Cardiac muscle cell (in vitro differentiated cells and primary cell): ENCODE results near the gene AGAP2. TPM values are rescaled to one million over a fixed set of nuclear protein-coding genes. Genes with fewer than 3 reads are reported as not detected.
"Not testable (repeated sequence)": the region's sequence is repeated elsewhere in the genome, so short reads cannot be mapped to it uniquely, and the experiment has no call there.

Experiments
- DNase-seq, 2 donors: peaks; one replicate each; pipeline versions ENCODE4 v3.0.0 to v3.0.0-alpha.2; 2010 to 2017; ENCODE audit warnings: low read depth in 1 of 2, low spot score in 1 of 2
- H3K27ac ChIP-seq: fragments of 200-600 bp; sonication (generic); 2 replicates; pipeline ENCODE4 v1.5.1; 2016
- H3K27me3 ChIP-seq: fragments of 200-600 bp; sonication (generic); 2 replicates; pipeline ENCODE4 v1.6.0; 2016; ENCODE audit warnings: control low read depth
- H3K36me3 ChIP-seq: fragments of 200-600 bp; sonication (generic); 2 replicates; pipeline ENCODE4 v1.5.1; 2016; ENCODE audit warnings: control low read depth
- H3K4me1 ChIP-seq: fragments of 200-600 bp; sonication (generic); 2 replicates; pipeline ENCODE4 v1.8.1; 2017; ENCODE audit warnings: low read depth, mild to moderate bottlenecking, mixed run types
- H3K4me3 ChIP-seq: fragments of 200-600 bp; sonication (generic); 2 replicates; pipeline ENCODE4 v1.5.1; 2016; ENCODE audit warnings: mild to moderate bottlenecking
- H3K9me3 ChIP-seq: fragments of 200-600 bp; sonication (generic); 2 replicates; pipeline ENCODE4 v1.5.1; 2017; ENCODE audit warnings: low read depth, mild to moderate bottlenecking, control low read depth
- polyA plus RNA-seq: library from polyadenylated mRNA; unstranded; fragments of >200 nt; fragmentation: Nextera tagmentation; extraction: Ambion mirVana; gene quantifications from 2 replicates; pipeline ENCODE4 v1.2.1, GENCODE V29; 2016
- total RNA-seq: library from RNA; depleted of rRNA; stranded (reverse); fragments of >200 nt; gene quantifications from 2 replicates; pipeline ENCODE4 v1.2.3, GENCODE V29; 2016
- TF ChIP-seq, protein P1 (sequence below): IDR thresholded peaks from 2 replicates; pipeline ENCODE4 v1.5.1; 2012; ENCODE audit warnings: low read depth, mild to moderate bottlenecking, low read length

AGAP2 gene
- total and polyA plus RNA-seq, 2 experiments from 2014 or later: 0.10 to 0.33 TPM

DNA sequence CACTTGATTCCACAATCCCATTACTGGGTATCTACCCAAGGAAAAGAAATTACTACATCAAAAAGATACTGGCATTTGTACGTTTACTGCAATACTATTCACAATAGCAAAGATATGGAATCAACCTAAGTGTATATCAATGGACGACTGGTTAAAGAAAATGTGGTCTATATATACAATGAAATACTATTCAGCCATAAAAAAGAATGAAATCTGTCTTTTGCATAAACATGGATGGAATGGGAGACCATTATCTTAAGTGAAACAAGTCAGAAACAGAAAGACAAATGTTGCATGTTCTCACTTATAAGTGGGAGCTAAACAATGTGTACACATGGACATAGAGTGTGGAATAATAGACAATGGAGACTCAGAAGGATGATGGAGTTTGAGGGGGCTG lies 49.6 kb downstream of the AGAP2 start:
- TF ChIP-seq, protein P1, sequence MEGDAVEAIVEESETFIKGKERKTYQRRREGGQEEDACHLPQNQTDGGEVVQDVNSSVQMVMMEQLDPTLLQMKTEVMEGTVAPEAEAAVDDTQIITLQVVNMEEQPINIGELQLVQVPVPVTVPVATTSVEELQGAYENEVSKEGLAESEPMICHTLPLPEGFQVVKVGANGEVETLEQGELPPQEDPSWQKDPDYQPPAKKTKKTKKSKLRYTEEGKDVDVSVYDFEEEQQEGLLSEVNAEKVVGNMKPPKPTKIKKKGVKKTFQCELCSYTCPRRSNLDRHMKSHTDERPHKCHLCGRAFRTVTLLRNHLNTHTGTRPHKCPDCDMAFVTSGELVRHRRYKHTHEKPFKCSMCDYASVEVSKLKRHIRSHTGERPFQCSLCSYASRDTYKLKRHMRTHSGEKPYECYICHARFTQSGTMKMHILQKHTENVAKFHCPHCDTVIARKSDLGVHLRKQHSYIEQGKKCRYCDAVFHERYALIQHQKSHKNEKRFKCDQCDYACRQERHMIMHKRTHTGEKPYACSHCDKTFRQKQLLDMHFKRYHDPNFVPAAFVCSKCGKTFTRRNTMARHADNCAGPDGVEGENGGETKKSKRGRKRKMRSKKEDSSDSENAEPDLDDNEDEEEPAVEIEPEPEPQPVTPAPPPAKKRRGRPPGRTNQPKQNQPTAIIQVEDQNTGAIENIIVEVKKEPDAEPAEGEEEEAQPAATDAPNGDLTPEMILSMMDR: no peak
- Histone ChIP-seq H3K27ac (no peak overlapping the region), H3K4me1 (no peaks in the 10 kb centered on the region), H3K27me3 (no peaks in the 10 kb centered on the region), H3K4me3 (no peak overlapping the region), H3K9me3 (no peaks in the 10 kb centered on the region), H3K36me3 (no peaks in the 10 kb centered on the region)
- no peak for DNase-seq

DNA sequence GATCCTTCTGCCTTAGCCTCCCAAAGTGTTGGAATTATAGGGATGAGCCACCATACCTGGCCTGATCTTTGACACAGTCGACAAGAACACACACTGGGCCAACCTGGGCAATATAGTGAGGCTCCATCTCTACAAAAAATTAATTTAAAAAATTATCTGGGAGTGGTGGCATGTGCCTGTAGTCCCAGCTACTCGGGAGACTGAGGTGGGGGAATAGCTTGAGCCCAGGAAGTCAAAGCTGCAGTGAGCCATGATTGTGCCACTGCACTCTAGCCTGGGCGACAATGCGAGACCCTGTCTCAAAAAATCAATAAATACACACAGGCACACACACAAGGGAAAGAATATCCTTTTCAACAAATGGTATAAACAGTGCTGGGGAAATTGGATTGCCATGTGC lies 50.7 kb downstream of the AGAP2 start:
- no peaks in the 10 kb centered on the region for H3K27me3 ChIP-seq
- no peak for DNase-seq

DNA sequence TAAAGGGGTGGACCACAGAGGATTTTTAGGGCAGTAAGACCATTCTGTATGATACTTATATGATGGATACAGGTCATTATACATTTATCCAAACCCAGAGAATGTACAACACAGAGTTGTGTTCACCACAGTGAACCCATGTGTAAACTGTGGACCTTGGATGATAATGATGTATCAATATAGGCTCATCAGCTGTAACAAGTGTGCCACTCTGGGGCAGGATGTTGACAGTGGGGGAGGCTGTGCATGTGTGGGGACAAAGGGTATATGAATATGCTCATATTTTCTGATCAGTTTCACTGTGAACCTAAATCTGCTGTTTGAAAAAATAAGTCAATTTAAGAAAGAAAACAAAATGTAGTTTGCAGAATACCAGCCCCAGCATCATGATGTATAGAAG lies 58.8 kb downstream of the AGAP2 start:
- Histone ChIP-seq H3K4me3 (no peak overlapping the region), H3K27ac (no peak overlapping the region), H3K9me3 (no peaks in the 10 kb centered on the region), H3K36me3 (no peaks in the 10 kb centered on the region), H3K27me3 (no peaks in the 10 kb centered on the region), H3K4me1 (no peaks in the 10 kb centered on the region)
- TF ChIP-seq, protein P1: no peak
- DNase-seq: no peak

More for the DNA sequence above, 50.7 kb downstream of the AGAP2 start:
- Histone ChIP-seq H3K36me3 (no peaks in the 10 kb centered on the region), H3K4me3 (no peak overlapping the region), H3K27ac (no peak overlapping the region), H3K4me1 (no peaks in the 10 kb centered on the region), H3K9me3 (no peaks in the 10 kb centered on the region)
- TF ChIP-seq, protein P1: no peak

DNA sequence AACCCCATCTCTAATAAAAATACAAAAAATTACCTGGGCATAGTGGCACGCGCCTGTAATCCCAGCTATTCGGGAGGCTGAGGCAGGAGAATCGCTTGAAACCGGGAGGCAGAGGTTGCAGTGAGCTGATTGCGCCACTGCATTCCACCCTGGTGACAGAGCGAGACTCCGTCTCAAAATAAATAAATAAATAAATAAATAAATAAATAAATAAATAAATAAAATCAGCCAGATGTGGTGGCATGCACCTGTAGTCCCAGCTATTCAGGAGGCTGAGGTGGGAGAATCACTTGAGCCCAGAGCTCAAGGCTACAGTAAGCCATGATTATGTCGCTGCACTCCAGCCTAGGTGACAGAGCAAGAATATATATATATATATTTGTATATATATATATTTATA lies 60.6 kb downstream of the AGAP2 start:
- not testable (repeated sequence) for H3K27ac ChIP-seq, H3K36me3 ChIP-seq, H3K4me3 ChIP-seq, DNase-seq, H3K9me3 ChIP-seq, H3K27me3 ChIP-seq, H3K4me1 ChIP-seq

DNA sequence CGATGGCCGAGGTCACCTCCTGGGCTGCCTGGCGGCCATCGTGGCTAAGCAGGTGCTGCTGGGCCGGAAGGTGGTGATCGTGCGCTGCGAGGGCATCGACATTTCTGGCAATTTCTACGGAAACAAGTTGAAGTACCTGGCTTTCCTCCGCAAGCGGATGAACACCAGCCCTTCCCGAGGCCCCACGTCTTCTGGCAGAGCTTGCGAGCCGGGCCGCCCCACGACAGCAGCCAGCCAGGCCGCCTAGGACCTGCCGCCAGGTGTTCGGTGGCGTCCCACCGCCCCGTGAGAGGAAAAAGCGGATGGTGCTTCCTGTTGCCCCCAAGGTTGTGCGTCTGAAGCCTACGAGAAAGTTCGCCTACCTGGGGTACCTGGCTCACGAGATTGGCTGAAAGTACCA lies 63.9 kb downstream of the AGAP2 start:
- no peaks in the 10 kb centered on the region for H3K9me3 ChIP-seq

More for the DNA sequence above, 63.9 kb downstream of the AGAP2 start:
- no peak overlapping the region for H3K4me3 ChIP-seq
- H3K36me3 ChIP-seq: no peaks in the 10 kb centered on the region
- H3K27me3 ChIP-seq: no peaks in the 10 kb centered on the region
- H3K27ac ChIP-seq: no peak overlapping the region
- no peaks in the 10 kb centered on the region for H3K4me1 ChIP-seq
- DNase-seq: no peak
- TF ChIP-seq, protein P1: no peak

Other genes starting within 250 kb of the AGAP2 start
- gene DDIT3, start 218.2 kb downstream of the AGAP2 start, total RNA-seq: 30.2 and 44.2 TPM in 2 replicates
- gene DDIT3, start 218.2 kb downstream of the AGAP2 start, polyA plus RNA-seq: 33.8 and 51.3 TPM in 2 replicates
- gene MBD6, start 215.9 kb downstream of the AGAP2 start, total RNA-seq: 13.8 and 14.1 TPM in 2 replicates
- gene MBD6, start 215.9 kb downstream of the AGAP2 start, polyA plus RNA-seq: 22.8 and 36.9 TPM in 2 replicates
- 210 and 230 TPM in 2 replicates for gene DCTN2, start 191.6 kb downstream of the AGAP2 start, total RNA-seq
- gene DCTN2, start 191.6 kb downstream of the AGAP2 start, polyA plus RNA-seq: 156 and 157 TPM in 2 replicates
- 0.36 and 0.49 TPM in 2 replicates for gene KIF5A, start 188.7 kb downstream of the AGAP2 start, total RNA-seq
- 0.05 and 0.11 TPM in 2 replicates for gene KIF5A, start 188.7 kb downstream of the AGAP2 start, polyA plus RNA-seq
- 15.1 and 23.5 TPM in 2 replicates for gene PIP4K2C, start 147.6 kb downstream of the AGAP2 start, total RNA-seq
- 20.4 and 25.5 TPM in 2 replicates for gene PIP4K2C, start 147.6 kb downstream of the AGAP2 start, polyA plus RNA-seq
- gene DTX3, start 133.9 kb downstream of the AGAP2 start, total RNA-seq: 52.1 and 59.0 TPM in 2 replicates
- 44.5 and 46.6 TPM in 2 replicates for gene DTX3, start 133.9 kb downstream of the AGAP2 start, polyA plus RNA-seq
- gene ARHGEF25, start 127.3 kb downstream of the AGAP2 start, total RNA-seq: 22.3 and 38.6 TPM in 2 replicates
- 2.0 and 3.5 TPM in 2 replicates for gene ARHGEF25, start 127.3 kb downstream of the AGAP2 start, polyA plus RNA-seq
- gene B4GALNT1, start 105.5 kb downstream of the AGAP2 start, total RNA-seq: 0.32 TPM in 1 of 2 replicates, not detected in the other
- 0.29 TPM in 1 of 2 replicates, not detected in the other for gene B4GALNT1, start 105.5 kb downstream of the AGAP2 start, polyA plus RNA-seq
- gene OS9, start 44.6 kb downstream of the AGAP2 start, total RNA-seq: 182 and 202 TPM in 2 replicates
- 122 and 134 TPM in 2 replicates for gene OS9, start 44.6 kb downstream of the AGAP2 start, polyA plus RNA-seq
- gene TSPAN31, start 6.3 kb upstream of the AGAP2 start, total RNA-seq: 41.7 and 65.9 TPM in 2 replicates
- 66.3 and 73.4 TPM in 2 replicates for gene TSPAN31, start 6.3 kb upstream of the AGAP2 start, polyA plus RNA-seq
- gene CDK4, start 13.6 kb upstream of the AGAP2 start, total RNA-seq: 75.8 and 137 TPM in 2 replicates
- 160 and 172 TPM in 2 replicates for gene CDK4, start 13.6 kb upstream of the AGAP2 start, polyA plus RNA-seq
- 21.9 and 23.3 TPM in 2 replicates for gene MARCHF9, start 16.4 kb upstream of the AGAP2 start, total RNA-seq
- gene MARCHF9, start 16.4 kb upstream of the AGAP2 start, polyA plus RNA-seq: 9.0 and 11.7 TPM in 2 replicates
- 0.07 and 1.3 TPM in 2 replicates for gene CYP27B1, start 28.3 kb upstream of the AGAP2 start, total RNA-seq
- 0.33 TPM in 1 of 2 replicates, not detected in the other for gene CYP27B1, start 28.3 kb upstream of the AGAP2 start, polyA plus RNA-seq
- 8.1 and 11.9 TPM in 2 replicates for gene METTL1, start 33.4 kb upstream of the AGAP2 start, total RNA-seq
- 20.0 and 21.6 TPM in 2 replicates for gene METTL1, start 33.4 kb upstream of the AGAP2 start, polyA plus RNA-seq
- gene EEF1AKMT3, start 33.9 kb upstream of the AGAP2 start, total RNA-seq: 2.2 and 4.8 TPM in 2 replicates
- 3.7 and 3.9 TPM in 2 replicates for gene EEF1AKMT3, start 33.9 kb upstream of the AGAP2 start, polyA plus RNA-seq
- 22.6 and 34.4 TPM in 2 replicates for gene TSFM, start 44.0 kb upstream of the AGAP2 start, total RNA-seq
- 59.6 and 66.7 TPM in 2 replicates for gene TSFM, start 44.0 kb upstream of the AGAP2 start, polyA plus RNA-seq
- gene AVIL, start 80.0 kb upstream of the AGAP2 start, total RNA-seq: 1.6 TPM in 2 replicates
- gene AVIL, start 80.0 kb upstream of the AGAP2 start, polyA plus RNA-seq: 1.7 and 2.9 TPM in 2 replicates
- 103 and 105 TPM in 2 replicates for gene CTDSP2, start 108.0 kb upstream of the AGAP2 start, total RNA-seq
- 82.9 and 108 TPM in 2 replicates for gene CTDSP2, start 108.0 kb upstream of the AGAP2 start, polyA plus RNA-seq
- gene ATP23, start 202.8 kb upstream of the AGAP2 start, total RNA-seq: 9.2 and 18.3 TPM in 2 replicates
- 11.4 and 14.3 TPM in 2 replicates for gene ATP23, start 202.8 kb upstream of the AGAP2 start, polyA plus RNA-seq